22Rv1 (cell line): Measurements from ENCODE around the gene RNF135.
A peak's percentile ranks its signal among the peaks of the same experiment; 100 is the strongest.
"Not testable (repeated sequence)": the region's sequence is repeated elsewhere in the genome, so short reads cannot be mapped to it uniquely, and the experiment has no call there.

Experiments used
- H3K27ac ChIP-seq: fragments of 450-650 bp; 2 replicates; pipeline ENCODE4 v1.5.1; 2017
- CTCF ChIP-seq: fragments of 450-650 bp; IDR thresholded peaks from 2 replicates; pipeline ENCODE4 v1.5.1; 2017; ENCODE audit warnings: mild to moderate bottlenecking
- ZFX ChIP-seq: fragments of 450-650 bp; IDR thresholded peaks from 2 replicates; pipeline ENCODE4 v1.6.1; 2017; ENCODE audit warnings: antibody characterized with exemption, borderline replicate concordance

RNF135 gene

GRCh38 chr17:30957741-30958140 is 13.1 kb upstream of the RNF135 start:
- no peak for TF ChIP-seq CTCF
- no peak for TF ChIP-seq ZFX
- H3K27ac ChIP-seq = no peak overlapping the region

GRCh38 chr17:30958187-30958586 is 12.7 kb upstream of the RNF135 start:
- no peak overlapping the region for H3K27ac ChIP-seq
- TF ChIP-seq CTCF (no peak), ZFX (no peak)

- TF ChIP-seq ZFX (no peak), CTCF (no peak)
Observed at GRCh38 chr17:30961209-30962188, 9.3 kb upstream of the RNF135 start.

GRCh38 chr17:30964312-30964711 is 6.5 kb upstream of the RNF135 start:
- H3K27ac ChIP-seq = not testable (repeated sequence)

More at GRCh38 chr17:30961209-30962188, 9.3 kb upstream of the RNF135 start:
- no peak overlapping the region for H3K27ac ChIP-seq

- TF ChIP-seq ZFX (no peak), CTCF (no peak)
- no peak overlapping the region for H3K27ac ChIP-seq
Observed at GRCh38 chr17:30964876-30965275, 6.0 kb upstream of the RNF135 start.

- H3K27ac ChIP-seq = no peak overlapping the region
- TF ChIP-seq CTCF (no peak), ZFX (no peak)
Observed at GRCh38 chr17:30965686-30966085, 5.2 kb upstream of the RNF135 start.

- not testable (repeated sequence) for H3K27ac ChIP-seq
Observed at GRCh38 chr17:30967911-30968310, 2.9 kb upstream of the RNF135 start.

GRCh38 chr17:30969989-30970830 is 629 bp upstream of the RNF135 start:
- TF ChIP-seq ZFX = no peak
- TF ChIP-seq CTCF = no peak
- H3K27ac ChIP-seq = peak overlapping the region; percentile 99
